Activated naive CD8-positive, alpha-beta T cell treated with anti-CD3 and anti-CD28 coated beads, Interleukin-2, amount 10 ng/mL, durations not matched to agents 7 days and 5 days (primary cell): ENCODE measurements around the gene CKAP5. TPM values are rescaled to one million over a fixed set of nuclear protein-coding genes. Genes with fewer than 3 reads are reported as not detected.

Experiments used
- ATAC-seq: fragments of 150-1000 bp; cut with Tn5 transposase; one replicate; pipeline ENCODE4 v1.10.0; 2021; ENCODE audit warnings: low read depth, moderate library complexity
- POLR2A ChIA-PET: fragments of 350-600 bp; sonication (Branson Sonifier 250); formaldehyde crosslinking; loops from one replicate; lab custom pipeline; 2021; ENCODE audit warnings: antibody characterized with exemption; lab: Charles Lee
- DNase-seq: peaks from one replicate; pipeline ENCODE4 v3.0.0; 2021
- H3K27ac Mint-ChIP-seq: one replicate; pipeline ENCODE4 v1.8.0; 2022; ENCODE audit warnings: mild to moderate bottlenecking, mixed read lengths
- H3K27me3 Mint-ChIP-seq: one replicate; pipeline ENCODE4 v1.8.0; 2022; ENCODE audit warnings: mild to moderate bottlenecking, moderate library complexity, mixed read lengths
- H3K36me3 Mint-ChIP-seq: one replicate; pipeline ENCODE4 v1.8.0; 2021; ENCODE audit warnings: mild to moderate bottlenecking, mixed read lengths
- H3K4me1 Mint-ChIP-seq: one replicate; pipeline ENCODE4 v1.8.0; 2021; ENCODE audit warnings: mixed read lengths
- H3K4me3 Mint-ChIP-seq: one replicate; pipeline ENCODE4 v1.8.0; 2022; ENCODE audit warnings: mild to moderate bottlenecking, moderate library complexity, mixed read lengths
- H3K9me3 Mint-ChIP-seq: one replicate; pipeline ENCODE4 v1.8.0; 2021; ENCODE audit warnings: mixed read lengths
- total RNA-seq, 2 experiments: library from RNA; stranded (reverse); gene quantifications; one replicate each; pipeline ENCODE4 v1.2.3, GENCODE V29; 2021

Gene CKAP5
- total RNA-seq: 100 to 1,000 TPM; 127 to 135 TPM

GRCh38 chr11:46845740-46846509, at the start of gene CKAP5:
CKAP5 (minus strand) TSS chr11:46846280; CDS start chr11:46821231, 25,049 bp downstream.
- peak; percentile 89 for ATAC-seq
- POLR2A ChIA-PET: interaction anchor here (0.6 to 1.4 kb wide), 3 partner anchors 12 to 734 kb away, joined by 3 to 6 read pairs (median 3); no protein-coding TSS in a partner anchor
- H3K4me3 Mint-ChIP-seq: peak within 1 kb of the TSS; percentile 94
- no peaks in the 10 kb centered on the region for H3K9me3 Mint-ChIP-seq
- H3K27me3 Mint-ChIP-seq: no peaks in the 10 kb centered on the region
- DNase-seq: peak; percentile 90
- peaks cover 32% of the 10 kb centered on the region for H3K4me1 Mint-ChIP-seq
- peak within 1 kb of the TSS; percentile 96 for H3K27ac Mint-ChIP-seq
- H3K36me3 Mint-ChIP-seq: peaks cover 10% of the 10 kb centered on the region

DNA sequence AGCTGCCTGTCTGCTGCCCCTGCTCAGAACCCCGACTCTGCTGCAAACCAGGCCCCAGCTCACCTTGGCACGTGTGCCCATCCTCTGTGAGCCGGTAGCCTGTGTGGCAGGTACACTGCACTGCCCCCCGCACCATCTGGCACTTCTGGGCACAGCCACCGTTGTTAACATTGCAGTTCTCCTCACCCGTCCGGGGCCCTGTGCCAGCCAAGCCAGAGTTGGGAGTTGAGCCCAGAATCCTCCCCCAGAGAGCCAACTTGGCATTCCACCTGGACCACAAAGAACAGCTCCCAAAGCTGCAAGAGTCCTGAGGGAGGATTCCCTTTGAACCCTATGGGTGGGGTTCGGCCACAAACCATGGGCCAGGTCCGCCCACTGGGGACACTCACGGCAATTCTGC, 49.7 kb upstream of the CKAP5 start:
- Mint-ChIP-seq H3K4me1 (no peaks in the 10 kb centered on the region), H3K4me3 (no peak overlapping the region), H3K9me3 (no peaks in the 10 kb centered on the region), H3K27me3 (no peaks in the 10 kb centered on the region), H3K36me3 (no peaks in the 10 kb centered on the region), H3K27ac (no peak overlapping the region)
- DNase-seq (no peak), ATAC-seq (no peak)
- POLR2A ChIA-PET: no interaction called here

DNA sequence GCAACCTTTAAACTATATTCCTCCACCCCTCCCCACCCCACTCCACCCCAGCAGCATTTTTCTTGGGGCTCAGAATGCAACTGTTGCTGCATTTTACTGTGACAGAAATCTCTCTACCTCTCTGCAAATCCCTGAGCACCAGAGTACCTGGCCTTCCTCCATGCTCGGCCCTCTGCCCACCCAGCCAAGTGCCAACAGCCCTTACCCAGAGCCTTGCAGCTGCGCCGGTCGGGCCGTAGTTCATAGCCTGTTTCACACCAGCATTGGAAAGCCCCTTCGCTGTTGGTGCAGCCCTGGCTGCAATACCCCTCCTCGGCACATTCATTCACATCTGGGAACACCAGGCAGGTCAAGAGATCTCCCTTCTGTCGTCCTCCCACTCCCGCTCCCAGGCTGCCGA, 48.9 kb upstream of the CKAP5 start:
- peaks cover under 1% of the 10 kb centered on the region for H3K4me1 Mint-ChIP-seq
- no peaks in the 10 kb centered on the region for H3K9me3 Mint-ChIP-seq
- H3K36me3 Mint-ChIP-seq: no peaks in the 10 kb centered on the region
- ATAC-seq: no peak
- H3K27me3 Mint-ChIP-seq: no peaks in the 10 kb centered on the region
- no peak overlapping the region for H3K4me3 Mint-ChIP-seq
- DNase-seq: no peak
- POLR2A ChIA-PET: no interaction called here
- H3K27ac Mint-ChIP-seq: no peak overlapping the region

DNA sequence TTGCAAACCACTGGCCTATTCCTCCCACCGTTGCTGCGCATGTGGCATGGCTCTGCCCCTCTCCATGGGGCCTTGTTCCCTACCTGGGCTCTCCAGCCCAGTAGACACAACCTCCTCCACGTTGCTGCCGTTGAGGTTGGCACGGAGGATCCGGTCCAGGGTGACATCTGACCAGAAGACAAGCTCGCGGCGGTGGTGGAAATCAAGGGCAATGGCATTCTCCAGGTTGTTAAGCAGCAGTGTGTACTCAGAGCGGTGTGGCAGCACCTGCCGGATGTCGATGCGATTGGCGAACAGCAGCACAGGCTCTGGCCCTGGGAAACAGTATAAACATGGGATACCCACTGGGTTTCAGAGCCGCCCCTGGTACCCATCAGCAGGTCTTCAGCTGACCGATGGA, 48.4 kb upstream of the CKAP5 start:
- H3K36me3 Mint-ChIP-seq: no peaks in the 10 kb centered on the region
- ATAC-seq (no peak), DNase-seq (no peak)
- H3K4me3 Mint-ChIP-seq: no peak overlapping the region
- peaks cover 5% of the 10 kb centered on the region for H3K4me1 Mint-ChIP-seq
- H3K27me3 Mint-ChIP-seq: no peaks in the 10 kb centered on the region
- H3K27ac Mint-ChIP-seq: no peak overlapping the region
- POLR2A ChIA-PET: interaction anchor here (1.0 kb wide), 1 partner anchor 260 kb away, joined by 3 read pairs; no protein-coding TSS in a partner anchor
- H3K9me3 Mint-ChIP-seq: no peaks in the 10 kb centered on the region

DNA sequence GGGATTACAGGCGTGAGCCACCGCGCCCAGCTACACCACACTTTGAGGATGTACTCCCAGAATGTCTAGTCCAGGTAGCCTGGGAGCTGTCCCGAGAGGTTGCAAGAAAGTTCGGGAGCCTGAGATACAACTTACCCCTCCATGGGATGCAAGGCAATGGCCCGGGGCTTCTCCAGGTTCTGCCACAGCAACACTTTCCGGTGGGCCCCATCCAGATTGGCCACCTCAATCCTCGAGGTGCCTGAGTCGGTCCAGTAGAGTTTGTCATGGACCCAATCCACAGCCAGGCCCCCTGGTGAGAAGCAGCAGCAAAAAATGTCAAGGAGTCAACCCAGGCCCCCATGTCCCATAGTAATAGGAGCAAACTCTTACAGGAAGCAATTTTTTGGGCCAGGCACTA, 46.8 kb upstream of the CKAP5 start:
- Mint-ChIP-seq H3K9me3 (no peaks in the 10 kb centered on the region), H3K27ac (no peak overlapping the region), H3K4me3 (no peak overlapping the region), H3K36me3 (no peaks in the 10 kb centered on the region), H3K27me3 (no peaks in the 10 kb centered on the region), H3K4me1 (peaks cover 5% of the 10 kb centered on the region)
- POLR2A ChIA-PET: no interaction called here
- no peak for ATAC-seq
- DNase-seq: no peak

- DNase-seq: no peak
- no peaks in the 10 kb centered on the region for H3K9me3 Mint-ChIP-seq
- no peak overlapping the region for H3K4me3 Mint-ChIP-seq
- ATAC-seq: no peak
- no peaks in the 10 kb centered on the region for H3K27me3 Mint-ChIP-seq
- POLR2A ChIA-PET: no interaction called here
- no peak overlapping the region for H3K27ac Mint-ChIP-seq
- H3K4me1 Mint-ChIP-seq: peaks cover 5% of the 10 kb centered on the region
- H3K36me3 Mint-ChIP-seq: no peaks in the 10 kb centered on the region
These were observed 46.0 kb upstream of the CKAP5 start for GRCh38 chr11:46892109-46892508.

DNA sequence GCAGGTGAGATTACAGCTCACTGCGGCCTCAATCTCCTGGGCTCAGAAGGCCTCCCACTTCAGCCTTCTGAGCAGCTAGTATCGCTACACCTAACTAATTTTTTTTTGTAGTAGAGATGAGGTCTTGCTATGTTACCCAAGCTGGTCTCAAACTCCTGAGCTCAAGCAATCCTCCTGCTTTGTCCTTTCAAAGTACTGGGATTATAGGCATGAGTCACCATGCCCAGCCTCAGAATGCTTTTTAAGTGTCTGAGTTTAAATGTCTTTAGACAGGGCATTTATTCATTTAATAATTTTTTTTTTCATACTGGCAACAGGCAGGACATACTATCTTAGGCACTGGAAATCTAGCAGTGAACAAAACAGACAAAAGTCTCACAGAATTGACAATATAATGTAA, 44.6 kb upstream of the CKAP5 start:
- DNase-seq: no peak
- no peaks in the 10 kb centered on the region for H3K36me3 Mint-ChIP-seq
- peaks cover 5% of the 10 kb centered on the region for H3K4me1 Mint-ChIP-seq
- POLR2A ChIA-PET: no interaction called here
- no peak overlapping the region for H3K4me3 Mint-ChIP-seq
- H3K9me3 Mint-ChIP-seq: no peaks in the 10 kb centered on the region
- ATAC-seq: no peak
- H3K27ac Mint-ChIP-seq: no peak overlapping the region
- H3K27me3 Mint-ChIP-seq: no peaks in the 10 kb centered on the region

GRCh38 chr11:46889689-46890475, 43.8 kb upstream of the CKAP5 start:
- Mint-ChIP-seq H3K4me1 (peaks cover 5% of the 10 kb centered on the region), H3K9me3 (no peaks in the 10 kb centered on the region), H3K4me3 (no peak overlapping the region), H3K27me3 (no peaks in the 10 kb centered on the region), H3K36me3 (no peaks in the 10 kb centered on the region), H3K27ac (no peak overlapping the region)
- POLR2A ChIA-PET: no interaction called here
- ATAC-seq (peak; percentile 81), DNase-seq (peak; percentile 55)

DNA sequence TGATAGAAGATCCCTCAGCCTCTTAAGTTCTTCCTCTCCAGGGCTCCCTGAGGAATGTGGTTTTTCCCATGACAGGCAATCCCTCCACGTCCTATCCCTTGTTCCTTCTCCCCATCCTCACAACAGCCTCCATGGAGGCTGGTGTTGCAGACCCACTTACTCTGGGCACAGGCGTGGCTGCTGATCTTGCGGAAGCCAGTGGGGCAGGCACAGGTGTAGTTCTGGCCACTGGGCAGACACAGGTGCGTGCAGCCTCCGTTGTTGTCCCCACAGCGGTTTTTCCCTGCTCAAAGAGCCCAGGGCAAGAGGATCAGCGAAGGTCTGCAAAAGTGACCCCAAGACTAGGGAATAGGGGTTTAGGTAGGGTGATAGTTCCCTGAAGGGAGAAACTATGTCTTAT, 43.2 kb upstream of the CKAP5 start:
- H3K4me3 Mint-ChIP-seq: no peak overlapping the region
- ATAC-seq (no peak), DNase-seq (no peak)
- no peaks in the 10 kb centered on the region for H3K36me3 Mint-ChIP-seq
- POLR2A ChIA-PET: no interaction called here
- no peak overlapping the region for H3K27ac Mint-ChIP-seq
- H3K9me3 Mint-ChIP-seq: no peaks in the 10 kb centered on the region
- peaks cover 5% of the 10 kb centered on the region for H3K4me1 Mint-ChIP-seq
- H3K27me3 Mint-ChIP-seq: no peaks in the 10 kb centered on the region

- Mint-ChIP-seq H3K27me3 (peaks cover 4% of the 10 kb centered on the region), H3K9me3 (no peaks in the 10 kb centered on the region), H3K27ac (no peak overlapping the region), H3K4me3 (no peak overlapping the region), H3K36me3 (no peaks in the 10 kb centered on the region), H3K4me1 (peaks cover 5% of the 10 kb centered on the region)
- no peak for ATAC-seq
- POLR2A ChIA-PET: no interaction called here
- no peak for DNase-seq
These were observed 42.6 kb upstream of the CKAP5 start for GRCh38 chr11:46888636-46889035.

DNA sequence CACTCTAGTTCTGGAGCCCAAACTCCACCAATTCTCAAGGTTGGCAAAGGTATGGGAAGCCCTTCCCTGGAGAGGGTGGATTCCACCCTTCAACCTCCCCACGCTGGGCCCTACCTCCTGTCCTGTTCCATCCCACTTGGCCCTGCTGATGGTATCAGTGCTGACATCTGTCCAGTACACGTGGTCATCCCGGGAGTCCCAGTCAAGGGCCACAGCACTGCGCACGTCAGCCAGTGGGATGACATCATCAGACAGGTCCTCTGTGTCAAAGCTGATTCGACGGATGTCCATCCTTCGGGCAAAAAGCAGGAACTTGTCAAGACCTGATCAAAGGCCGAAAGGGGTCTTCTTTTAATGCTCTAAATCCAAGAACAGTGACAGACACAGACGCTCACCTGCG, 40.1 kb upstream of the CKAP5 start:
- POLR2A ChIA-PET: no interaction called here
- Mint-ChIP-seq H3K27me3 (peaks cover 17% of the 10 kb centered on the region), H3K4me1 (peaks cover 5% of the 10 kb centered on the region), H3K9me3 (no peaks in the 10 kb centered on the region), H3K27ac (no peak overlapping the region), H3K4me3 (no peak overlapping the region), H3K36me3 (no peaks in the 10 kb centered on the region)
- no peak for DNase-seq
- ATAC-seq: no peak

GRCh38 chr11:46879056-46879585, 33.0 kb upstream of the CKAP5 start:
- no peak for DNase-seq
- peaks cover 1% of the 10 kb centered on the region for H3K4me1 Mint-ChIP-seq
- H3K27ac Mint-ChIP-seq: no peak overlapping the region
- H3K27me3 Mint-ChIP-seq: peaks cover 21% of the 10 kb centered on the region
- no peaks in the 10 kb centered on the region for H3K9me3 Mint-ChIP-seq
- no peak for ATAC-seq
- POLR2A ChIA-PET: no interaction called here
- no peaks in the 10 kb centered on the region for H3K36me3 Mint-ChIP-seq
- no peak overlapping the region for H3K4me3 Mint-ChIP-seq

DNA sequence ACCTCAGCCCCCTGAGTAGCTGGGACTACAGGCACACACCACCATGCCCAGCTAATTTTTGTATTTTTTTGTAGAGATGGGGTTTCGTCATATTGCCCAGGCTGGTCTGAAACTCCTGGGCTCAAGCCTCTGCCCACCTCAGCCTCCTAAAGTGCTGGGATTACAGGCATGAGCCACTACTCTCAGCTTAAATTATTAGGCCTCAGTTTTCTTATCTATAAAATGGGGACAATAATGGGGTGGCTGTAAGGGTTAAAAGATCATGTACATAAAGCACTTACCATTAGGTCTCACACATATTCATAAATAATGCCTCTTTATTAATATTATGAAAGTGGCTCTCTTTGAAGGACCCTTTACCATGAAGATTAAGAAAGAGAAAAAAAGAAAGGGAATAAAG, 31.5 kb upstream of the CKAP5 start:
- H3K4me1 Mint-ChIP-seq: peaks cover 1% of the 10 kb centered on the region
- H3K4me3 Mint-ChIP-seq: no peak overlapping the region
- ATAC-seq: no peak
- no peak for DNase-seq
- no peaks in the 10 kb centered on the region for H3K36me3 Mint-ChIP-seq
- H3K27me3 Mint-ChIP-seq: peaks cover 11% of the 10 kb centered on the region
- POLR2A ChIA-PET: no interaction called here
- H3K9me3 Mint-ChIP-seq: no peaks in the 10 kb centered on the region
- no peak overlapping the region for H3K27ac Mint-ChIP-seq
